T-helper 1 cell treated with Interleukin-12 subunit alpha and Interleukin-12 subunit beta and Interleukin-4 antibody, amounts not matched to agents 30 ng/mL and 1 ng/mL, for 36 hours (primary cell): Measurements from ENCODE around the gene HSD17B13. TPM values are rescaled to one million over a fixed set of nuclear protein-coding genes. Genes with fewer than 3 reads are reported as not detected.

Source experiments
- intact Hi-C: fragments of 100-400 bp; cut with micrococcal nuclease; formaldehyde crosslinking; loops from one replicate; pipeline ENCODE4 v1.15.1; 2024
- total RNA-seq: library from RNA; stranded (reverse); gene quantifications from 2 replicates; pipeline ENCODE4 v1.2.3, GENCODE V29; 2022

Gene HSD17B13
- total RNA-seq, 1 donor from 2014 or later = 0.22 TPM

DNA sequence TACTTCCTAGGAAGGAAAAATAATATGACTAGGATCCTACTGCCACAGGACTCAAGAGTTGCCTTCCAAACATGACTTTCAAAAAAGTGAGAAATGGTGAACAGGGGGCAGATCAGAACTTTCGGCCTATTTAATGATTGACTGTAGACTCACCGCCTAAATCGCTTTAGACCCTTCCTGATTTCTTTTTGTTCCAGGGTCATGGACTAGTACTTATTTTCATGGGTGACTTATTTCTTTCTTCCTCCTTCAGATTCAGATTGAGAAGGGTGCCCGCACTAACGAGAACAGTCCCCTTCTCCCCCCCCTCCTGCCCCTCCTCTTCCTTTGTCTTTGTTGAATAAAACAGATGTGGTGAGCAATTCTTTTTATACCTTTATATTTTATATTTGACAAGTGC lies 54.3 kb downstream of the HSD17B13 start:
- intact Hi-C loops = no loop called here

DNA sequence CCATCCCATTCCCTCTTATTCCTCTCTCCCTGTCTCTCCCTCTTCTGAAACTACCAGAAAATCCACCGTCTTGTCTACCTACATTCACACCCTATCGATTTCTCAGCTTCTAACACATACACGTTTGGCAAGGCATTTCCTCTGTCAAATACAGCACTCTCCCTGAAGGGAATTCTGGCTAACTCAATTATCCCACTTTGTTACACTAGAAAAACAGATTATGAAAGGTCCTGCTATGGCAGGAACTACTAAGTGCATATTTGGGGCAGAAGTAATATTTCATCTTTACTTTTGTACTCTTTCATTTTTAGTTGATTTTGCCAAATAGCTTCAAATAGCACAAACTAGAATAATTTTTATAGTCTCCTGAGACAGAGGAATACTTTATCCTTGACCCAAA lies 55.7 kb downstream of the HSD17B13 start:
- intact Hi-C loops = no loop called here

DNA sequence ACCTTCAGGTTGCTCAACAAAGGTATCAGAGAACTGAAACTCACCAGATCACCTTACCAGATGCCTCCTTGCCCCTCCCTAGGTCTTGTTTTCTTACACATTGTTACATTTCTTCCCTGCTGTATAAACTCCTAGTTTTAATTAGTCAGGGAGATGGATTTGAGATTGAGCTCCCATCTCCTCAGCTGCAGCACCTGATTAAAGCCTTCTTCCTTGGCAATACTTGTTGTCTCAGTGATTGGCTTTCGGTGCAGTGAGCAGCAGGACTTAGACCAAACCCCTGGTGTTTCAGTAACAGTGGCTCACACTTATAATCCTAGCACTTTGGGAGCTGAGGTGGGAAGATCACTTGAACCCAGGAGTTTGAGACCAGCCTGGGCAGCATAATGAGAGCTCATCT lies 59.8 kb downstream of the HSD17B13 start:
- intact Hi-C loops = no loop called here

DNA sequence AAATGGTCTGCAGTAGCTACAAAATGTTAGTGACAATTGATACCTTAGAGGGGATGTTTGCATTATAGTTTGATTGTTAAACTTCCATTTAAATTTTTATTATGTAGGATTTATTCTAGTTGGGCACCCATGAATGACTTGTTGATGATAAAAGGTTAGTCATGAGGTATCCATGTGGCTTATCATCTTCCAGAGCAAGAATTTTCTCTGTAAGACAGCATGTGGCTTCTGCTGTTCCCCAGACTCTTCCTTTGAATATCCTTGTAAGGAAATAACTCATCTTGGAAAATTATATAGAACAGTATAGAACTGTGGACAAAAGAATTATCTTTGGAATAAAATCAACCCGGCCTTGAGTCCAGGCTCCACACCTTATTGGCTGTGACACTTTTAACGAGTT lies 62.2 kb downstream of the HSD17B13 start:
- intact Hi-C loops = no loop called here

DNA sequence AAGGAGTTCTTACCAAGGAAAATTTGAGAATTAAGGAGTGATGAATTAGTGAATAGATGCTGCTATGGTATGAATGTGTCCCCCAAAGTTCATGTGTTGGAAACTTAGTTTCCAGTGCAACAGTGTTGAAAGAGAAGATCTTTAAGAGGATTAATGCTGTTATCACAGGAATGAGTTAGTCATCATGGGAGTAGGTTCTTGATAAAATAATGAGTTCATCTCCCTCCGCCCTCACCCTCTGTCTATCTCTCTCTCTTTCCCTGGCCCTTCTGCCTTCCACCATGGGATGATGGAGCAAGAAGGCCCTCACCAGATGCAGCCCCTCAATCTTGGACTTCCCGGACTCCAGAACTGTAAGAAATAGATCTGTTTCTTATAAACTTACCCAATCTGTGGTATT lies 64.0 kb downstream of the HSD17B13 start:
- intact Hi-C loops = no loop called here

DNA sequence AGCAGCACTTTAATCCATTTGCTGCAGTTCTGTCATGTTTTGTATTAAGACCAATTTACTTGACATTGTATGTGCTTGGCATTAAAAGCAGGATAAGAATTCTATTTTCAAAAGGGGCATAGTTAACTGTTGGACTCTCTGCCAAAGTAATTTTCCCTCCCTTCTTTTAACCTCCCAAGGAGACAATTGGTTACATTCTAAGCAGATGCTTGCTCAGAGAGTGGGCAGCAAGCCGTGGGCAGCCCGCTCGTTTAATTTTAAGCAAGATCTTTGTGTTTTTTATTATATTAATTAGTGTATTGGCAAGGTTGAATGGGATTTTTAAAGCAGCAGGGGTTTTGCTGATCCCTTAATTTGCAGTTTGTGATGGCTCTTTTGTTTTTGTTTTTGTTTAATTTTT lies 65.2 kb downstream of the HSD17B13 start:
- intact Hi-C loops = no loop called here

DNA sequence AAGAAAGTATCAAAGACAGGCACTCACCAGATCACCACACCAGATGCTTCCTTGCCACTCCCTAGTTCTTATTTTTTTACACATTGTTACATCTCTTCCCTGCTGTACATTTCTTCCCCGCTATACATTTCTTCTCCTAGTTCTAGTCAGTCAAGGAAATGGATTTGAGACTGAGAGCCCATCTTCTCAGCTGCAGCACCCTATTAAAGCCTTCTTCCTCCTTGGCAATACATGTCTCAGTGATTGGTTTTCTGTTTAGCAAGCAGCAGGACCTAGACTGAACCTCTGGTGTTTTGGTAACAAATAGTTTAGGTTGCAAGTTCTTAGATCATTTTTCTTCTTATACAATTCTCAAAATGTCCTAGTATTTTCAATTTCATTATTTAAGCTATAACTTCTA lies 66.9 kb downstream of the HSD17B13 start:
- intact Hi-C loops = no loop called here

Other genes starting within 250 kb of the HSD17B13 start
- 9.4 and 11.1 TPM in 2 replicates for gene KLHL8, start 102.3 kb downstream of the HSD17B13 start, total RNA-seq
- gene HSD17B11, start 68.3 kb upstream of the HSD17B13 start, total RNA-seq = 22.2 and 24.6 TPM in 2 replicates
- 11.2 and 11.6 TPM in 2 replicates for gene NUDT9, start 99.7 kb upstream of the HSD17B13 start, total RNA-seq
- not detected in 2 replicates for gene SPARCL1, start 206.5 kb upstream of the HSD17B13 start, total RNA-seq